Measurements from ENCODE around the gene TMEM74B. TPM values are rescaled to one million over a fixed set of nuclear protein-coding genes. Genes with fewer than 3 reads are reported as not detected.

The TMEM74B gene
- total RNA-seq, 1 experiment from 2014 or later = 0.83 TPM

- CTCF ChIA-PET = interaction anchor here (0.6 kb wide), 1 partner anchor 17 kb away, joined by 6 read pairs; no protein-coding TSS in a partner anchor
- DNase-seq = no peak
- Mint-ChIP-seq H3K36me3 (ENCODE audit: insufficient read depth, unreplicated experiment) (peaks cover 23% of the 10 kb centered on the region), H3K4me1 (ENCODE audit: low read depth, unreplicated experiment) (no peaks in the 10 kb centered on the region), H3K27me3 (ENCODE audit: unreplicated experiment) (no peaks in the 10 kb centered on the region), H3K9me3 (ENCODE audit: low read depth, unreplicated experiment) (no peaks in the 10 kb centered on the region), H3K27ac (ENCODE audit: unreplicated experiment) (no peak overlapping the region), H3K4me3 (ENCODE audit: low read depth, unreplicated experiment) (no peak overlapping the region)
- no TSS peak for BruUV-seq (replicated peaks)
- intact Hi-C loops (cut with micrococcal nuclease; ENCODE audit: unreplicated experiment) = no loop called here
- TF ChIP-seq CTCF (IDR thresholded peaks at IDR 0.05; ENCODE audit: unreplicated experiment) = no peak
Measured at GRCh38 chr20:1166948-1167720, 17.6 kb downstream of the TMEM74B start.

- no peaks in the 10 kb centered on the region for H3K27me3 Mint-ChIP-seq (ENCODE audit: unreplicated experiment)
Measured at GRCh38 chr20:1165941-1166340, 18.8 kb downstream of the TMEM74B start.

DNA sequence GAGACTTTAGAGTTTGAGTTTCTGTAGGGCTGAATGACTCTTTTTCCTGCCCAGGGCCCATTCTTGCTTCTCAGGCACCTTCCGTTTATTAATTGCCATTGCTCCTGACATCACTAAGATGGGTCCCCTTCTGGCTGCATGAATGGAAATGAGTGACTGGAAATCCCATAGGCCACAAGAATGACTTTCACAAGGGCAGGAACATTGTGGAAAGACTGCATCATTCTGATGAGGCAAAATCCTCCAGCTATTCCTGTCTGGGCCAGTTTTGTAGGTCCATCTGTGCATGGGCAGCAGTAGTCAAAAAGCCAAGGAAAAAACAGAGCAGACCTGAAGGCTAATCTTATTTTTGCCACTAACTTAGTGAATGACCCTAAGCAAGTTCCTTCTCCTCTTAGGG is 19.3 kb downstream of the TMEM74B start:
- no peaks in the 10 kb centered on the region for H3K4me1 Mint-ChIP-seq (ENCODE audit: low read depth, unreplicated experiment)
- BruUV-seq (replicated peaks) = no TSS peak
- CTCF ChIA-PET = no interaction called here
- no peaks in the 10 kb centered on the region for H3K27me3 Mint-ChIP-seq (ENCODE audit: unreplicated experiment)
- H3K27ac Mint-ChIP-seq (ENCODE audit: unreplicated experiment) = no peak overlapping the region
- intact Hi-C loops (cut with micrococcal nuclease; ENCODE audit: unreplicated experiment) = no loop called here
- no peak overlapping the region for H3K4me3 Mint-ChIP-seq (ENCODE audit: low read depth, unreplicated experiment)
- peaks cover 23% of the 10 kb centered on the region for H3K36me3 Mint-ChIP-seq (ENCODE audit: insufficient read depth, unreplicated experiment)
- TF ChIP-seq CTCF (IDR thresholded peaks at IDR 0.05; ENCODE audit: unreplicated experiment) = no peak
- DNase-seq = no peak
- H3K9me3 Mint-ChIP-seq (ENCODE audit: low read depth, unreplicated experiment) = no peaks in the 10 kb centered on the region

More at GRCh38 chr20:1165941-1166340, 18.8 kb downstream of the TMEM74B start:
- CTCF ChIA-PET = interaction anchor here (0.6 kb wide), 1 partner anchor 38 kb away, joined by 5 read pairs; the partner anchor contains the start of gene C20orf202
- Mint-ChIP-seq H3K4me1 (ENCODE audit: low read depth, unreplicated experiment) (no peaks in the 10 kb centered on the region), H3K4me3 (ENCODE audit: low read depth, unreplicated experiment) (no peak overlapping the region), H3K27ac (ENCODE audit: unreplicated experiment) (no peak overlapping the region), H3K36me3 (ENCODE audit: insufficient read depth, unreplicated experiment) (peaks cover 23% of the 10 kb centered on the region), H3K9me3 (ENCODE audit: low read depth, unreplicated experiment) (no peaks in the 10 kb centered on the region)
- intact Hi-C loops (cut with micrococcal nuclease; ENCODE audit: unreplicated experiment) = no loop called here
- TF ChIP-seq CTCF (IDR thresholded peaks at IDR 0.05; ENCODE audit: unreplicated experiment) = no peak
- no TSS peak for BruUV-seq (replicated peaks)
- no peak for DNase-seq

DNA sequence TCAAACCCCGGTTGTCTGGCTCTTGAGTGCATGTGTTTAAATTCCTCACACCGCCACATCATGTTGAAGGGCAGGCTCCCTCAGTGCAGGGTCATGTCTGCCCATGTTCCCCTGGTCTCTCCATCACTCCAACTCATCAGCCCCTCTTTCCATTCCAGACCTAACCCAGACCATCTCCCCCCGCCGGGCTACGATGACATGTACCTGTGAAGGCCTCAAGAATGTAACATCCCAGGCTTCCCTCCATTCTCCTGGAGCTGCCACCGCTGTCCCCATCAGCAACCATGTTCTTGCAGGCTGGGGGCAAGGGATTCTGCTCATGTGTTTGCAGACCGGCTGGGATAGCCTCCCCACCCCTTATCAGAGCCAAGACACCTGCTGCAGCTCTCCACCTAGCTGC is 19.9 kb downstream of the TMEM74B start:
- no peak for DNase-seq
- intact Hi-C loops (cut with micrococcal nuclease; ENCODE audit: unreplicated experiment) = no loop called here
- Mint-ChIP-seq H3K27ac (ENCODE audit: unreplicated experiment) (no peak overlapping the region), H3K4me1 (ENCODE audit: low read depth, unreplicated experiment) (no peaks in the 10 kb centered on the region), H3K4me3 (ENCODE audit: low read depth, unreplicated experiment) (no peak overlapping the region), H3K9me3 (ENCODE audit: low read depth, unreplicated experiment) (no peaks in the 10 kb centered on the region), H3K27me3 (ENCODE audit: unreplicated experiment) (no peaks in the 10 kb centered on the region), H3K36me3 (ENCODE audit: insufficient read depth, unreplicated experiment) (peaks cover 28% of the 10 kb centered on the region)
- CTCF ChIA-PET = no interaction called here
- no peak for TF ChIP-seq CTCF (IDR thresholded peaks at IDR 0.05; ENCODE audit: unreplicated experiment)
- BruUV-seq (replicated peaks) = no TSS peak
